HepG2 (cell line): ENCODE measurements around the gene GUCA1A. TPM values are rescaled to one million over a fixed set of nuclear protein-coding genes. Genes with fewer than 3 reads are reported as not detected.
"Not testable (repeated sequence)": the region's sequence is repeated elsewhere in the genome, so short reads cannot be mapped to it uniquely, and the experiment has no call there.

Experiments used
- ATAC-seq: fragments of 200-7000 bp; cut with Tn5 transposase; 3 replicates; pipeline ENCODE4 v1.9.1; 2020; ENCODE audit warnings: mild to moderate bottlenecking, moderate library complexity
- BruUV-seq: library from RNA; stranded (reverse); fragments of 400-500 nt; replicated peaks from 2 replicates; lab custom pipeline; 2021; lab: Mats Ljungman, UMichigan
- CTCF ChIA-PET: fragments of 300-600 bp; formaldehyde crosslinking; extraction: SDS; loops from one replicate; lab custom pipeline; 2021; ENCODE audit warnings: low total read pairs, inconsistent platforms, low intra/inter-chr PET ratio; lab: Yijun Ruan, JAX
- POLR2A ChIA-PET: fragments of 350-600 bp; sonication (Branson Sonifier 250); formaldehyde crosslinking; loops from one replicate; lab custom pipeline; 2020; ENCODE audit warnings: antibody characterized with exemption, inconsistent platforms; lab: Yijun Ruan, JAX
- DNase-seq: peaks from one replicate; pipeline ENCODE4 v3.0.0-alpha.2; 2015; ENCODE audit warnings: low spot score
- FAIRE-seq: peaks from 3 replicates; lab custom pipeline; 2011; peaks lifted over from hg19 to GRCh38; lab: Jason Lieb, UNC
- H2AFZ ChIP-seq: one replicate; pipeline ENCODE4 v1.6.1; 2011; ENCODE audit warnings: low read length, inconsistent platforms
- H3K27ac ChIP-seq: fragments of 300-600 bp; 3 replicates; pipeline ENCODE4 v1.8.0; 2011; ENCODE audit warnings: mixed run types, mild to moderate bottlenecking, mixed read lengths, low read length, inconsistent platforms; ENCODE audit not compliant: insufficient read depth; ENCODE audit errors: extremely low read length
- H3K27me3 ChIP-seq, 2 experiments: fragments of 200-600 bp in 1 of 2; 2 replicates in 1 of 2; 3 replicates in 1 of 2; pipeline versions ENCODE4 v1.6.0 to v1.8.0; 2011; ENCODE audit warnings: low read length in 2 of 2, mild to moderate bottlenecking in 2 of 2, moderate library complexity in 2 of 2, inconsistent platforms in 1 of 2; ENCODE audit not compliant: insufficient read depth in 2 of 2, control insufficient read depth in 1 of 2
- H3K36me3 ChIP-seq, 2 experiments: fragments of 200-600 bp in 1 of 2; replicated peaks in 1 of 2; 2 replicates in 1 of 2; 3 replicates in 1 of 2; pipeline versions ENCODE4 v1.5.1 to v1.8.0; 2011; ENCODE audit warnings: low read length in 2 of 2, inconsistent platforms in 1 of 2; ENCODE audit not compliant: insufficient read depth in 2 of 2, control insufficient read depth in 1 of 2
- H3K4me1 ChIP-seq: 2 replicates; pipeline ENCODE4 v1.5.1; 2012; ENCODE audit warnings: low read length, inconsistent platforms; ENCODE audit not compliant: insufficient read depth
- H3K4me2 ChIP-seq: 2 replicates; pipeline ENCODE4 v1.6.0; 2011; ENCODE audit warnings: low read depth, low read length, inconsistent platforms
- H3K4me3 ChIP-seq, 3 experiments: fragments of 200-600 bp in 1 of 3; sonication (generic), shearing (Covaris generic) in 1 of 3; replicated peaks in 1 of 3; 2 replicates each; pipeline ENCODE4 v1.5.1; 2011 to 2016; ENCODE audit warnings: low read length in 3 of 3, inconsistent platforms in 2 of 3, low read depth in 2 of 3, mild to moderate bottlenecking in 2 of 3, control low read depth in 1 of 3, mixed read lengths in 1 of 3; ENCODE audit not compliant: insufficient read depth in 1 of 3
- H3K79me2 ChIP-seq: one replicate; pipeline ENCODE4 v1.6.1; 2011; ENCODE audit warnings: low read length, inconsistent platforms; ENCODE audit not compliant: insufficient read depth
- H3K9ac ChIP-seq: 2 replicates; pipeline ENCODE4 v1.6.0; 2011; ENCODE audit warnings: mild to moderate bottlenecking, low read depth, low read length, inconsistent platforms; ENCODE audit not compliant: insufficient read depth
- H3K9me3 ChIP-seq: 2 replicates; pipeline ENCODE4 v1.5.1; 2012; ENCODE audit warnings: mild to moderate bottlenecking, low read length
- H4K20me1 ChIP-seq: 2 replicates; pipeline ENCODE4 v1.6.0; 2011; ENCODE audit warnings: inconsistent platforms, mild to moderate bottlenecking, low read length, moderate library complexity; ENCODE audit not compliant: insufficient read depth
- ATF7 ChIP-seq, 2 experiments: fragments of 450-650 bp in 1 of 2; sonication (generic) in 1 of 2; formaldehyde crosslinking in 1 of 2; IDR thresholded peaks; 2 replicates each; pipeline versions ENCODE4 v1.4.0 to v1.6.1; 2016 to 2020; ENCODE audit warnings: antibody characterized with exemption in 1 of 2, mild to moderate bottlenecking in 1 of 2, missing genetic modification reagents in 1 of 2
- CREB1 ChIP-seq, 2 experiments: fragments of 450-650 bp in 1 of 2; IDR thresholded peaks; 2 replicates each; pipeline ENCODE4 v1.6.1; 2016 to 2017; ENCODE audit warnings: control low read depth in 1 of 2, mild to moderate bottlenecking in 1 of 2, missing compliant biosample characterization in 1 of 2, missing genetic modification characterization in 1 of 2
- NFE2 ChIP-seq: sonication (generic); formaldehyde crosslinking; IDR thresholded peaks from 2 replicates; pipeline ENCODE4 v1.4.0; 2020; ENCODE audit warnings: missing genetic modification reagents
- ZMYM3 ChIP-seq: sonication (generic); formaldehyde crosslinking; IDR thresholded peaks from 2 replicates; pipeline ENCODE4 v1.5.1; 2020; ENCODE audit warnings: mild to moderate bottlenecking, missing genetic modification reagents
- ZNF333 ChIP-seq: sonication (generic); formaldehyde crosslinking; IDR thresholded peaks from 2 replicates; pipeline ENCODE4 v1.4.0; 2020; ENCODE audit warnings: mild to moderate bottlenecking, missing genetic modification reagents, borderline replicate concordance
- ZNF768 ChIP-seq: sonication (generic); formaldehyde crosslinking; IDR thresholded peaks from 2 replicates; pipeline ENCODE4 v1.4.0; 2020; ENCODE audit warnings: missing genetic modification reagents
- WGBS: methylation state at CpG from one replicate; pipeline ENCODE4 v1.1.6; 2017; ENCODE audit warnings: low lambda C conversion rate; 5-methylcytosine and 5-hydroxymethylcytosine counted together
- in situ Hi-C: cut with HindIII; loops from 2 replicates; pipeline ENCODE4 v1.10.0; 2017; ENCODE audit warnings: low pct_unique_long_range_greater_than_20kb; ENCODE audit not compliant: extremely low pct_ligation_motif_present
- intact Hi-C: fragments of 100-400 bp; cut with micrococcal nuclease; formaldehyde crosslinking; loops from one replicate; pipeline ENCODE4 v1.10.0; 2022; ENCODE audit not compliant: unreplicated experiment
- polyA plus RNA-seq, 8 experiments: library from polyadenylated mRNA; depleted of rRNA in 3 of 8; stranded (reverse) in 7 of 8; unstranded in 1 of 8; fragments of >200 nt; fragmentation: Illumina TruSeq in 4 of 8; extraction: Trizol in 4 of 8; gene quantifications; 2 replicates each; pipeline versions ENCODE4 v1.2.1 to v1.2.3, GENCODE V29; 2011 to 2016; ENCODE audit warnings: low read depth in 4 of 8, missing spikeins in 1 of 8, mixed read lengths in 1 of 8; ENCODE audit not compliant: insufficient read depth in 1 of 8
- total RNA-seq, 5 experiments: library from RNA; depleted of rRNA; stranded (reverse); fragments of >200 nt; fragmentation: Illumina TruSeq; extraction: Trizol; gene quantifications; 2 replicates each; pipeline ENCODE4 v1.2.3, GENCODE V29; 2016; ENCODE audit warnings: low read depth in 1 of 5

The GUCA1A gene
- total and polyA plus RNA-seq, 2 of the 13 experiments (the other 11 are each of a cell fraction or from before 2014, with no cell fraction given), result not detected

DNA sequence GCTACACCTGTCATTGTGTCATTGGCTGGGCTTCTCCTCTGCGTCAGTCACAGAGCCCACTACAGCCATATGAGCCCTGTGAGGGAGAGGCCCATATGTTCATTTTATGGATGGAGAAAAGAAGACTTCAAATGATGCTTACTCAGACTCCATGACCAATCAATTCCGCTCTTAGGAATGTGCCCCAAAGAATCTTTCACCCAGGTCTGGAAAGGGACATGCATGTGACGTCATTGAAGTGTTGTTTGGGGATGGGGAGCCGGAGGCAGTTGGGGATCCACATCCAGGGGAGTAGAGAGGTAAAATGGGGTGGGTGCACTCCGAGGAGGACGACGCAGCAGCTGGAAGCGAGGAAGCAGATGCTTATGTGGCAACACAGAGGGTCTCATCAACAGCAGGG lies 21.1 kb upstream of the GUCA1A start:
- Histone ChIP-seq H4K20me1 (no peaks in the 10 kb centered on the region), H2AFZ (no peak overlapping the region), H3K9me3 (no peaks in the 10 kb centered on the region), H3K4me3 (no peak overlapping the region), H3K4me2 (no peak overlapping the region)
- no peak for DNase-seq
- no TSS peak for BruUV-seq
- WGBS, result 42% methylated on average over 8 of the region's 8 CpGs
- ATAC-seq, result no peak
- TF ChIP-seq ATF7 (IDR thresholded peaks at IDR 0.05), result peak; percentile 98
- TF ChIP-seq ATF7 (CRISPR knock-in tag; IDR thresholded peaks at IDR 0.05), result no peak
- TF ChIP-seq CREB1 (IDR thresholded peaks at IDR 0.05), result peak; percentile 98
- no peak for TF ChIP-seq CREB1 (CRISPR knock-in tag; IDR thresholded peaks at IDR 0.05)
- TF ChIP-seq NFE2 (CRISPR knock-in tag), result no peak
- TF ChIP-seq ZNF333 (CRISPR knock-in tag), result no peak
- TF ChIP-seq, all 625 proteins: peak for 2
- intact Hi-C loops, result no loop called here
- CTCF ChIA-PET, result no interaction called here
- FAIRE-seq, result no peak
- Histone ChIP-seq H3K79me2 (no peaks in the 10 kb centered on the region), H3K9ac (no peak overlapping the region), H3K27ac (no peak overlapping the region), H3K4me1 (peaks cover 41% of the 10 kb centered on the region), H3K27me3 (peaks cover 2 to 18% of the 10 kb centered on the region in 2 experiments; a peak in 4 of 5 replicates), H3K36me3 (no peaks in the 10 kb centered on the region)
- in situ Hi-C loops, result no loop called here
- POLR2A ChIA-PET, result interaction anchor here (0.6 to 0.8 kb wide), 3 partner anchors 15 to 85 kb away, joined by 3 read pairs; no protein-coding TSS in a partner anchor

DNA sequence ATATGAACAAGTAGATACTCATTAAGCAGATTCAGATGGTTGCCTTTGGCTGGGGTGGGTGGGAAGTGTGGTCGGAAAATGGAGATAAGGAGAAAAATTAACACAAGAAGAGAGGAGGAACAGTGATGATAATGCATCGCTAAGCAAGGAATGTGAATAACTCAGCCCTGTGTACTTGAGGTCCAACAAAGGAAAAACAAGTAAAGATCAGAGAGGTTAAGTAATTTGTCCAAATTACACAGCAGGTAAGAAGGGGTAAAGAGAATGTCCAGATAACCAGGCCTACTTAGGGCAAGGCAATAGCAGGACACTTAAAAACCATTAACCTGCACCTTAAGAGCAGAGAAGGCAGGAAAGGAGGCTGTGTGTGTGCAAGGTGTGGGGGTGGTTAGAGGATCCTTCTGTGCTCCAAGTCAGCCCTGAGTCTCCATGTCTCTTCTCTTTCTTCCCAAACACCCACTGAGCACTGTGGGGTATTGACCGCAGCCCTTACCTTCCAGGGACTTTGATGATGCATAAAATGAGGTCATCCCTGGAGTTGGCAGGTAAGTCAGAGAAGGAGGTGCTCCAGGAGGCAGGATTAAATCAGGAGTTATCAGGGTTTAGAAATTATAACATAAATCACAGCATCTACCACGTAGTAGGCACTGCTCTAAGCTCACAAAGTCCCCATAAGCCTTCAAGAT lies 20.5 kb upstream of the GUCA1A start:
- TF ChIP-seq ZMYM3 (CRISPR knock-in tag) (0 out of 2 replicates have a peak, but pooled peaks have one; percentile 15), ZNF768 (CRISPR knock-in tag) (peak; percentile 59; the same call in 1 of the 2 replicates)
- Histone ChIP-seq H3K4me1 (peaks cover 36% of the 10 kb centered on the region), H3K27me3 (peaks cover 2 to 18% of the 10 kb centered on the region in 2 experiments; a peak in 4 of 5 replicates)
- H4K20me1 ChIP-seq, ATAC-seq, in situ Hi-C loops, H3K4me2 ChIP-seq, CTCF ChIA-PET, H3K36me3 ChIP-seq, H3K9ac ChIP-seq, BruUV-seq, intact Hi-C loops, H3K27ac ChIP-seq, DNase-seq, H3K4me3 ChIP-seq, H3K79me2 ChIP-seq, FAIRE-seq, POLR2A ChIA-PET, H3K9me3 ChIP-seq, H2AFZ ChIP-seq: not testable (repeated sequence)
- 7% methylated on average over 4 of the region's 4 CpGs for WGBS
